ENCODE results near the gene DUSP5. TPM values are rescaled to one million over a fixed set of nuclear protein-coding genes. Genes with fewer than 3 reads are reported as not detected.
A peak's percentile ranks its signal among the peaks of the same experiment; 100 is the strongest.

DUSP5 gene
- total and polyA plus RNA-seq, 2 of the 4 experiments (the other 2 are of a cell fraction), result 42.1 to 48.1 TPM

- H2BK20ac ChIP-seq (ENCODE audit: low read depth, low read length), result no peak overlapping the region
- H2BK15ac ChIP-seq (ENCODE audit: low read depth, low read length), result no peak overlapping the region
- H3K4me3 ChIP-seq (ENCODE audit: insufficient read depth, low read depth, low read length), result no peak overlapping the region
- dilution Hi-C loops (cut with HindIII; ENCODE audit: low sequenced_read_pairs, unreplicated experiment), result no loop called here
- H2BK5ac ChIP-seq (ENCODE audit: low read depth, low read length, poor library complexity, severe bottlenecking), result no peak overlapping the region
- TF ChIP-seq FOS (IDR thresholded peaks at IDR 0.05; ENCODE audit: low read depth, low read length) (no peak), MXI1 (IDR thresholded peaks at IDR 0.05; ENCODE audit: borderline replicate concordance, low read depth, low read length) (no peak), BHLHE40 (IDR thresholded peaks at IDR 0.05; ENCODE audit: low read depth, low read length) (no peak), NFE2L2 (IDR thresholded peaks at IDR 0.05; ENCODE audit: low read depth, low read length) (no peak), SMC3 (IDR thresholded peaks at IDR 0.05; ENCODE audit: low read depth, low read length) (no peak), POLR2A (IDR thresholded peaks at IDR 0.05; ENCODE audit: low read depth, low read length) (no peak), RAD21 (IDR thresholded peaks at IDR 0.05; ENCODE audit: low read length) (no peak), RCOR1 (IDR thresholded peaks at IDR 0.05; ENCODE audit: insufficient replicate concordance, low read length) (no peak), CHD1 (IDR thresholded peaks at IDR 0.05; ENCODE audit: low read depth, low read length) (no peak), CEBPB (IDR thresholded peaks at IDR 0.05; ENCODE audit: low read depth, low read length) (no peak), RFX5 (IDR thresholded peaks at IDR 0.05; ENCODE audit: low read depth, low read length) (no peak), ELK1 (IDR thresholded peaks at IDR 0.05; ENCODE audit: borderline replicate concordance, low read depth, low read length) (no peak)
- H3K9me1 ChIP-seq (ENCODE audit: insufficient read depth, low read length), result no peaks in the 10 kb centered on the region
- no peak overlapping the region for H3K18ac ChIP-seq (ENCODE audit: low read depth, low read length)
- H3K56ac ChIP-seq (ENCODE audit: extremely low read depth, insufficient read depth, low read length), result no peak overlapping the region
- no peaks in the 10 kb centered on the region for H3K9me3 ChIP-seq (ENCODE audit: control insufficient read depth, insufficient read depth, low read length)
- no CpG with 5 or more reads among the region's 3 CpGs for WGBS, 2 experiments (ENCODE audit: extremely low coverage in 2 of 2, insufficient read length in 1 of 2)
- H2BK120ac ChIP-seq (ENCODE audit: low read depth, low read length), result no peak overlapping the region
- in situ Hi-C loops (cut with MboI; ENCODE audit: low sequenced_read_pairs), result loop anchor here (25.0 kb wide), 1 partner anchor 646 kb away; the partner anchor contains the start of gene XPNPEP1
- H4K91ac ChIP-seq (ENCODE audit: insufficient read depth, low read depth, low read length), result no peak overlapping the region
- H2AK9ac ChIP-seq (replicated peaks; ENCODE audit: low read depth, low read length, poor library complexity), result no peak overlapping the region
- H2AFZ ChIP-seq (replicated peaks; ENCODE audit: low read length, poor library complexity), result no peak overlapping the region
- POLR2A ChIA-PET (ENCODE audit: unreplicated experiment), result no interaction called here
- H4K8ac ChIP-seq (ENCODE audit: low read depth in 2 of 2, low read length in 2 of 2), result no peak overlapping the region
- H3K14ac ChIP-seq (replicated peaks; ENCODE audit: low read depth, low read length), result no peak overlapping the region
- intact Hi-C loops (cut with micrococcal nuclease), result loop anchor here (5.0 kb wide), 1 partner anchor 1754 kb away; no protein-coding TSS in a partner anchor
- H3K27me3 ChIP-seq (ENCODE audit: control insufficient read depth, insufficient read depth, low read length), result peaks cover 4% of the 10 kb centered on the region; the same call in 1 of the 2 replicates
- H4K5ac ChIP-seq (ENCODE audit: low read depth, low read length), result no peak overlapping the region
- no peak overlapping the region for H3K4me2 ChIP-seq (ENCODE audit: low read depth, low read length)
- ATAC-seq (ENCODE audit: low read depth) (no peak), DNase-seq (no peak)
- no peaks in the 10 kb centered on the region for H3K79me1 ChIP-seq (ENCODE audit: low read depth in 1 of 2, low read length in 2 of 2)
- no peaks in the 10 kb centered on the region for H4K20me1 ChIP-seq (ENCODE audit: insufficient read depth, low read length)
- no peak overlapping the region for H3K27ac ChIP-seq (ENCODE audit: insufficient read depth, low read length)
- H3K4me1 ChIP-seq (ENCODE audit: control insufficient read depth, insufficient read depth, low read length), result peaks cover 3% of the 10 kb centered on the region; the same call in 1 of the 2 replicates
- BruUV-seq (replicated peaks), result no TSS peak
- CTCF ChIA-PET, result interaction anchor here (0.6 to 0.7 kb wide), 3 partner anchors 43 to 148 kb away, joined by 4 to 5 read pairs (median 4); no protein-coding TSS in a partner anchor
- H3K9ac ChIP-seq (ENCODE audit: low read depth, low read length), result no peak overlapping the region
- H2AK5ac ChIP-seq (ENCODE audit: low read depth, low read length), result no peak overlapping the region
- H3K36me3 ChIP-seq (ENCODE audit: control insufficient read depth, insufficient read depth, low read length), result no peaks in the 10 kb centered on the region
- no peak overlapping the region for H3K4ac ChIP-seq (ENCODE audit: low read depth, low read length)
- 0 out of 2 replicates have a peak overlapping the region, but pooled peaks have one; percentile 24 for H3K23ac ChIP-seq (ENCODE audit: low read depth, low read length)
Measured at GRCh38 chr10:110558041-110558440, 60.3 kb downstream of the DUSP5 start.
